K562 (cell line): ENCODE results near the gene NPAS3. TPM values are rescaled to one million over a fixed set of nuclear protein-coding genes. Genes with fewer than 3 reads are reported as not detected.

Source experiments
- ATAC-seq: fragments of 200-7000 bp; cut with Tn5 transposase; 3 replicates; pipeline ENCODE4 v1.9.1; 2020; ENCODE audit warnings: moderate library complexity
- BruUV-seq: library from RNA; stranded (reverse); fragments of 400-500 nt; replicated peaks from 2 replicates; lab custom pipeline; 2021; lab: Mats Ljungman, UMichigan
- CTCF ChIA-PET: fragments of 300-600 bp; formaldehyde crosslinking; extraction: SDS; loops from one replicate; lab custom pipeline; 2021; ENCODE audit warnings: low intra/inter-chr PET ratio; lab: Yijun Ruan, JAX
- POLR2A ChIA-PET: fragments of 300-600, 350-650 bp; sonication (Branson Sonifier 250); formaldehyde crosslinking; extraction: SDS; loops from one replicate; lab custom pipeline; 2021; ENCODE audit warnings: antibody characterized with exemption, inconsistent platforms; lab: Yijun Ruan, JAX
- DNase-seq, 4 experiments: peaks; one replicate each; pipeline versions ENCODE4 v3.0.0 to v3.0.0-alpha.2; 2011 to 2018; ENCODE audit warnings: low spot score in 3 of 4, mixed read lengths in 3 of 4; ENCODE audit errors: extremely low read depth in 1 of 4
- FAIRE-seq: peaks from 2 replicates; lab custom pipeline; 2011; peaks lifted over from hg19 to GRCh38; lab: Jason Lieb, UNC
- H2AFZ ChIP-seq: 2 replicates; pipeline ENCODE4 v1.6.0; 2011; ENCODE audit warnings: low read depth, low read length, control low read depth, inconsistent platforms
- H3K27ac ChIP-seq: fragments of 200-600 bp; 3 replicates; pipeline ENCODE4 v1.8.0; 2011; ENCODE audit warnings: low read depth, mild to moderate bottlenecking, control low read depth, inconsistent platforms, low read length, moderate library complexity, mixed read lengths; ENCODE audit errors: extremely low read depth
- H3K27me3 ChIP-seq, 2 experiments: fragments of 300-600 bp in 1 of 2; 2 replicates in 1 of 2; 3 replicates in 1 of 2; pipeline versions ENCODE4 v1.6.0 to v1.8.0; 2011; ENCODE audit warnings: inconsistent platforms in 2 of 2, low read length in 2 of 2, mild to moderate bottlenecking in 1 of 2, mixed read lengths in 1 of 2, moderate library complexity in 1 of 2; ENCODE audit not compliant: control insufficient read depth in 2 of 2, insufficient read depth in 2 of 2
- H3K36me3 ChIP-seq: fragments of 300-600 bp; 3 replicates; pipeline ENCODE4 v1.8.0; 2011; ENCODE audit warnings: mild to moderate bottlenecking, low read length, inconsistent platforms; ENCODE audit not compliant: control insufficient read depth, insufficient read depth
- H3K4me1 ChIP-seq, 2 experiments: fragments of 200-600 bp in 1 of 2; replicated peaks in 1 of 2; 2 replicates in 1 of 2; 3 replicates in 1 of 2; pipeline versions ENCODE4 v1.5.1 to v1.8.0; 2011; ENCODE audit warnings: inconsistent platforms in 2 of 2, low read length in 2 of 2, mild to moderate bottlenecking in 1 of 2, mixed read lengths in 1 of 2, moderate library complexity in 1 of 2; ENCODE audit not compliant: control insufficient read depth in 2 of 2, insufficient read depth in 2 of 2
- H3K4me2 ChIP-seq: 2 replicates; pipeline ENCODE4 v1.6.1; 2011; ENCODE audit warnings: low read length, control low read depth, inconsistent platforms, mixed read lengths; ENCODE audit not compliant: insufficient read depth
- H3K4me3 ChIP-seq: fragments of 200-600 bp; sonication (generic), shearing (Covaris generic); 2 replicates; pipeline ENCODE4 v1.5.1; 2016; ENCODE audit warnings: control low read depth, inconsistent platforms
- H3K79me2 ChIP-seq: fragments of 200-600 bp; 3 replicates; pipeline ENCODE4 v1.8.0; 2011; ENCODE audit warnings: low read length, inconsistent platforms; ENCODE audit not compliant: control insufficient read depth, insufficient read depth
- H3K9ac ChIP-seq, 2 experiments: 2 replicates each; pipeline versions ENCODE4 v1.6.0 to v1.6.1; 2011; ENCODE audit warnings: low read depth in 2 of 2, low read length in 2 of 2, control low read depth in 1 of 2, inconsistent platforms in 1 of 2, mild to moderate bottlenecking in 1 of 2, mixed read lengths in 1 of 2; ENCODE audit not compliant: insufficient read depth in 1 of 2
- H3K9me1 ChIP-seq: one replicate; pipeline ENCODE4 v1.6.0; 2011; ENCODE audit warnings: inconsistent platforms, mild to moderate bottlenecking, low read length, moderate library complexity; ENCODE audit not compliant: control insufficient read depth, insufficient read depth
- H3K9me3 ChIP-seq: replicated peaks from 2 replicates; pipeline ENCODE4 v1.5.1; 2011; ENCODE audit warnings: low read depth, low read length, inconsistent platforms; ENCODE audit not compliant: control insufficient read depth, insufficient read depth
- H4K20me1 ChIP-seq: replicated peaks from 2 replicates; pipeline ENCODE4 v1.6.1; 2011; ENCODE audit warnings: low read length, inconsistent platforms, mixed read lengths; ENCODE audit not compliant: control insufficient read depth, insufficient read depth
- EHMT2 ChIP-seq: fragments of 450-650 bp; IDR thresholded peaks from 2 replicates; pipeline ENCODE4 v1.6.1; 2018; ENCODE audit warnings: antibody characterized with exemption
- ELF2 ChIP-seq: fragments of 250-450 bp; sonication (Bioruptor Pico); IDR thresholded peaks from 2 replicates; pipeline ENCODE4 v1.5.0; 2021; ENCODE audit warnings: mild to moderate bottlenecking
- ETS2 ChIP-seq: IDR thresholded peaks from 2 replicates; pipeline ENCODE4 v1.6.1; 2016; ENCODE audit warnings: borderline replicate concordance, missing genetic modification characterization, mild to moderate bottlenecking, moderate library complexity, missing compliant biosample characterization; ENCODE audit not compliant: poor library complexity, severe bottlenecking
- FOXA1 ChIP-seq: fragments of 450-650 bp; IDR thresholded peaks from 2 replicates; pipeline ENCODE4 v1.6.1; 2016; ENCODE audit warnings: mild to moderate bottlenecking, borderline replicate concordance
- NFYB ChIP-seq: IDR thresholded peaks from 2 replicates; pipeline ENCODE4 v1.6.1; 2011; ENCODE audit warnings: mild to moderate bottlenecking, moderate library complexity; ENCODE audit not compliant: insufficient read length; ENCODE audit errors: extremely low read depth
- TEAD4 ChIP-seq, 2 experiments: sonication (generic) in 1 of 2; formaldehyde crosslinking in 1 of 2; IDR thresholded peaks; 2 replicates each; pipeline versions ENCODE4 v1.6.1 to v1.8.0; 2012 to 2022; ENCODE audit warnings: borderline replicate concordance in 1 of 2, inconsistent platforms in 1 of 2, low read length in 1 of 2, mild to moderate bottlenecking in 1 of 2, missing genetic modification reagents in 1 of 2
- TFAP4 ChIP-seq: sonication (generic); formaldehyde crosslinking; IDR thresholded peaks from 2 replicates; pipeline ENCODE4 v1.8.0; 2022; ENCODE audit warnings: missing genetic modification reagents, mild to moderate bottlenecking, moderate library complexity, borderline replicate concordance
- ZBTB11 ChIP-seq, 3 experiments: fragments of 200-800 bp in 1 of 3; fragments of 250-450 bp in 1 of 3; fragments of 450-650 bp in 1 of 3; sonication (Bioruptor Pico) in 1 of 3; sonication (Bioruptor generic) in 1 of 3; formaldehyde crosslinking in 1 of 3; IDR thresholded peaks; 2 replicates each; pipeline versions ENCODE4 v1.6.1 to v1.8.0; 2016 to 2022; ENCODE audit warnings: mild to moderate bottlenecking in 2 of 3, missing genetic modification characterization in 2 of 3, missing compliant biosample characterization in 1 of 3, moderate library complexity in 1 of 3
- ZNF57 ChIP-seq: fragments of 450-650 bp; formaldehyde crosslinking; IDR thresholded peaks from 2 replicates; pipeline ENCODE4 v1.4.0; 2020; ENCODE audit warnings: mild to moderate bottlenecking, moderate library complexity
- WGBS: fragments of 100-300 bp; shearing (Covaris generic); methylation state at CpG from one replicate; pipeline ENCODE4 v1.1.6; 2016; ENCODE audit warnings: low coverage, mixed read lengths; ENCODE audit not compliant: insufficient coverage; ENCODE audit errors: missing lambda C conversion rate; 5-methylcytosine and 5-hydroxymethylcytosine counted together
- in situ Hi-C: fragments of 300-500 bp; cut with MboI; formaldehyde crosslinking; loops from 4 replicates; pipeline ENCODE4 v1.15.0; 2018; ENCODE audit warnings: inconsistent platforms, mixed read lengths
- intact Hi-C: fragments of 100-400 bp; cut with micrococcal nuclease; formaldehyde crosslinking; loops from 2 replicates; pipeline ENCODE4 v1.14.2; 2022
- polyA plus RNA-seq, 8 experiments: library from polyadenylated mRNA; depleted of rRNA in 4 of 8; stranded (reverse) in 5 of 8; unstranded in 3 of 8; fragments of >200 nt; fragmentation: Nextera tagmentation in 2 of 8; fragmentation: Illumina TruSeq in 1 of 8; extraction: Ambion mirVana in 2 of 8; extraction: Trizol in 1 of 8; gene quantifications; 2 replicates each; pipeline versions ENCODE4 v1.2.1 to v1.2.3, GENCODE V29; 2011 to 2014; ENCODE audit warnings: inconsistent platforms in 1 of 8, missing spikeins in 1 of 8
- total RNA-seq, 7 experiments: library from RNA; depleted of rRNA in 6 of 7; stranded (reverse); fragments of >200 nt in 6 of 7; fragmentation: Illumina TruSeq in 2 of 7; extraction: Trizol in 2 of 7; gene quantifications; 2 replicates each; pipeline versions ENCODE4 v1.2.1 to v1.2.3, GENCODE V29; 2011 to 2021; ENCODE audit warnings: low replicate concordance in 1 of 7
- TF ChIP-seq, protein P1 (sequence below): sonication (generic); formaldehyde crosslinking; IDR thresholded peaks from 2 replicates; pipeline ENCODE4 v1.8.1; 2023; ENCODE audit warnings: mild to moderate bottlenecking, missing genetic modification reagents

Gene NPAS3
- total and polyA plus RNA-seq, 9 of the 15 experiments (the other 6 are each of a cell fraction or from before 2014, with no cell fraction given): 0.04 TPM; not detected in 8

DNA sequence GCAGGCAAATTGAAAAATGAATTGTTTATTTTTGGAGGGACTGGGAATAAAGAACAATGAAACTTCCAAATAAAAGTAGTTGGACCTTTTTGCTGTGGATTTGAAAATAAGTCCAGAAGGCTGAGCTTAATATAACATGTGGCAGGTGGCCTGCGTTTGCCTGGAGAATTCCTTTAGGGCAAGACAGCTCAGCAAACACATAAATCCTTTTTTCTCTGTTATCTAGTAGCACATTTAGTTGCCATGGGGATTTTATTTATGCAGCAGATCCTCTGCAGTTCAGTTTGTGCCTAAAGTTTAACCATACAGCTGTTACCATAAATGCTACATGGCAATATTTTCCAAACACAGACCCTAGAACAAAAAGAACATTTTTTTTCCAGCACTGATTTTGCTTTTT lies 180.0 kb downstream of the NPAS3 start:
- ATAC-seq (no peak), FAIRE-seq (no peak), DNase-seq (no peak)
- intact Hi-C loops (no loop called here), in situ Hi-C loops (no loop called here)
- Histone ChIP-seq H4K20me1 (no peaks in the 10 kb centered on the region), H3K9me3 (no peaks in the 10 kb centered on the region), H3K4me2 (no peak overlapping the region), H3K4me3 (no peak overlapping the region), H2AFZ (no peak overlapping the region), H3K79me2 (no peaks in the 10 kb centered on the region), H3K9me1 (no peaks in the 10 kb centered on the region), H3K27ac (no peak overlapping the region), H3K27me3 (no peaks in the 10 kb centered on the region), H3K9ac (no peak overlapping the region), H3K4me1 (no peaks in the 10 kb centered on the region), H3K36me3 (no peaks in the 10 kb centered on the region)
- 0% methylated on average over 1 of the region's 1 CpG for WGBS
- ChIA-PET POLR2A (no interaction called here), CTCF (no interaction called here)
- TF ChIP-seq, protein P1, sequence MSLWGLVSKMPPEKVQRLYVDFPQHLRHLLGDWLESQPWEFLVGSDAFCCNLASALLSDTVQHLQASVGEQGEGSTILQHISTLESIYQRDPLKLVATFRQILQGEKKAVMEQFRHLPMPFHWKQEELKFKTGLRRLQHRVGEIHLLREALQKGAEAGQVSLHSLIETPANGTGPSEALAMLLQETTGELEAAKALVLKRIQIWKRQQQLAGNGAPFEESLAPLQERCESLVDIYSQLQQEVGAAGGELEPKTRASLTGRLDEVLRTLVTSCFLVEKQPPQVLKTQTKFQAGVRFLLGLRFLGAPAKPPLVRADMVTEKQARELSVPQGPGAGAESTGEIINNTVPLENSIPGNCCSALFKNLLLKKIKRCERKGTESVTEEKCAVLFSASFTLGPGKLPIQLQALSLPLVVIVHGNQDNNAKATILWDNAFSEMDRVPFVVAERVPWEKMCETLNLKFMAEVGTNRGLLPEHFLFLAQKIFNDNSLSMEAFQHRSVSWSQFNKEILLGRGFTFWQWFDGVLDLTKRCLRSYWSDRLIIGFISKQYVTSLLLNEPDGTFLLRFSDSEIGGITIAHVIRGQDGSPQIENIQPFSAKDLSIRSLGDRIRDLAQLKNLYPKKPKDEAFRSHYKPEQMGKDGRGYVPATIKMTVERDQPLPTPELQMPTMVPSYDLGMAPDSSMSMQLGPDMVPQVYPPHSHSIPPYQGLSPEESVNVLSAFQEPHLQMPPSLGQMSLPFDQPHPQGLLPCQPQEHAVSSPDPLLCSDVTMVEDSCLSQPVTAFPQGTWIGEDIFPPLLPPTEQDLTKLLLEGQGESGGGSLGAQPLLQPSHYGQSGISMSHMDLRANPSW (CRISPR knock-in tag): no peak
- TF ChIP-seq ELF2 (CRISPR knock-in tag) (no peak), FOXA1 (no peak), ETS2 (tag) (no peak), EHMT2 (no peak), TFAP4 (no peak), TEAD4 (IDR thresholded peaks at IDR 0.05; ENCODE audit: low read length) (no peak), TEAD4 (CRISPR knock-in tag; IDR thresholded peaks at IDR 0.05; ENCODE audit: borderline replicate concordance) (no peak), ZBTB11 (CRISPR knock-in tag; IDR thresholded peaks at IDR 0.05) (no peak), NFYB (no peak), ZNF57 (CRISPR knock-in tag) (no peak)
- no TSS peak for BruUV-seq
